ENCODE results near the gene FXYD6. TPM values are rescaled to one million over a fixed set of nuclear protein-coding genes. Genes with fewer than 3 reads are reported as not detected.

FXYD6 gene
- total RNA-seq, 4 donors from 2014 or later = 7.6 to 20.0 (median 13.9) TPM

- no peak for TF ChIP-seq CTCF (IDR thresholded peaks at IDR 0.05; ENCODE audit: low read depth)
Measured at GRCh38 chr11:117838901-117839300, 37.6 kb downstream of the FXYD6 start.

- no peak for TF ChIP-seq CTCF (IDR thresholded peaks at IDR 0.05; ENCODE audit: low read depth)
Measured at GRCh38 chr11:117837791-117838190, 38.7 kb downstream of the FXYD6 start.

GRCh38 chr11:117837070-117837776 lies 39.2 kb downstream of the FXYD6 start:
- no peak for TF ChIP-seq CTCF (IDR thresholded peaks at IDR 0.05; ENCODE audit: low read depth)

- TF ChIP-seq CTCF (IDR thresholded peaks at IDR 0.05; ENCODE audit: low read depth) = no peak
Measured at GRCh38 chr11:117836077-117836960, 40.1 kb downstream of the FXYD6 start.

- no peak for TF ChIP-seq CTCF (IDR thresholded peaks at IDR 0.05; ENCODE audit: low read depth)
Measured at GRCh38 chr11:117835576-117835975, 40.9 kb downstream of the FXYD6 start.

GRCh38 chr11:117834838-117835443 lies 41.5 kb downstream of the FXYD6 start:
- TF ChIP-seq CTCF (IDR thresholded peaks at IDR 0.05; ENCODE audit: low read depth) = no peak

Data from subcutaneous adipose tissue (tissue), 4 donors.